Caki2 (cell line): ENCODE data around the gene KRT14. TPM values are rescaled to one million over a fixed set of nuclear protein-coding genes. Genes with fewer than 3 reads are reported as not detected.
"Not testable (repeated sequence)": the region's sequence is repeated elsewhere in the genome, so short reads cannot be mapped to it uniquely, and the experiment has no call there.

Source experiments
- DNase-seq: peaks from one replicate; pipeline ENCODE4 v3.0.0-alpha.2; 2015; ENCODE audit warnings: low read depth
- in situ Hi-C: cut with HindIII; loops from 2 replicates; pipeline ENCODE4 v1.10.0; 2016; ENCODE audit warnings: low sequenced_read_pairs, low pct_unique_long_range_greater_than_20kb, mixed read lengths
- total RNA-seq: library from RNA; depleted of rRNA; stranded (reverse); fragments of >200 nt; shearing (Covaris generic); gene quantifications from 2 replicates; pipeline ENCODE4 v1.2.3, GENCODE V29; 2014; ENCODE audit warnings: low replicate concordance

Gene KRT14
- total RNA-seq, 1 experiment from 2014 or later = not detected

- no peak for DNase-seq
- in situ Hi-C loops = no loop called here
Observed at GRCh38 chr17:41556931-41557330, 29.8 kb downstream of the KRT14 start.

GRCh38 chr17:41556306-41556705 lies 30.4 kb downstream of the KRT14 start:
- in situ Hi-C loops = no loop called here
- DNase-seq = no peak

- in situ Hi-C loops = no loop called here
Observed at GRCh38 chr17:41555105-41555887, 31.4 kb downstream of the KRT14 start.

GRCh38 chr17:41553987-41554680 lies 32.6 kb downstream of the KRT14 start:
- DNase-seq = no peak
- in situ Hi-C loops = no loop called here

More at GRCh38 chr17:41555105-41555887, 31.4 kb downstream of the KRT14 start:
- DNase-seq = no peak

GRCh38 chr17:41553176-41553575 lies 33.5 kb downstream of the KRT14 start:
- in situ Hi-C loops = no loop called here
- no peak for DNase-seq

GRCh38 chr17:41552455-41552854 lies 34.2 kb downstream of the KRT14 start:
- in situ Hi-C loops = no loop called here
- DNase-seq = no peak

- in situ Hi-C loops = no loop called here
Observed at GRCh38 chr17:41551365-41551764, 35.3 kb downstream of the KRT14 start.

GRCh38 chr17:41549596-41550039 lies 37.1 kb downstream of the KRT14 start:
- DNase-seq = peak; percentile 82
- in situ Hi-C loops = no loop called here

More at GRCh38 chr17:41551365-41551764, 35.3 kb downstream of the KRT14 start:
- peak; percentile 40 for DNase-seq

- DNase-seq = peak; percentile 97
- in situ Hi-C loops = no loop called here
Observed at GRCh38 chr17:41548844-41549595, 37.7 kb downstream of the KRT14 start.

- in situ Hi-C loops = no loop called here
- DNase-seq = peak; percentile 99
Observed at GRCh38 chr17:41547921-41548843, 38.5 kb downstream of the KRT14 start.

GRCh38 chr17:41547378-41547841 lies 39.3 kb downstream of the KRT14 start:
- in situ Hi-C loops = no loop called here
- peak; percentile 94 for DNase-seq

- no peak for DNase-seq
- in situ Hi-C loops = no loop called here
Observed at GRCh38 chr17:41546819-41547218, 39.9 kb downstream of the KRT14 start.

- in situ Hi-C loops = no loop called here
Observed at GRCh38 chr17:41545829-41546410, 40.8 kb downstream of the KRT14 start.

GRCh38 chr17:41544935-41545334 lies 41.8 kb downstream of the KRT14 start:
- in situ Hi-C loops = no loop called here
- DNase-seq = no peak

More at GRCh38 chr17:41545829-41546410, 40.8 kb downstream of the KRT14 start:
- DNase-seq = no peak

GRCh38 chr17:41544491-41544892 lies 42.2 kb downstream of the KRT14 start:
- in situ Hi-C loops = no loop called here
- peak; percentile 82 for DNase-seq

- DNase-seq, in situ Hi-C loops: not testable (repeated sequence)
Observed at GRCh38 chr17:41542786-41543185, 43.9 kb downstream of the KRT14 start.

GRCh38 chr17:41542357-41542756 lies 44.3 kb downstream of the KRT14 start:
- in situ Hi-C loops = no loop called here

More at GRCh38 chr17:41542357-41542756, 44.3 kb downstream of the KRT14 start:
- DNase-seq = no peak
